Adrenal gland (tissue), 12 donors: ENCODE data around the gene TRIM68. TPM values are rescaled to one million over a fixed set of nuclear protein-coding genes. Genes with fewer than 3 reads are reported as not detected.

ENCODE experiments used
- DNase-seq, 7 donors: peaks; one replicate each; pipeline ENCODE4 v3.0.0-alpha.2; 2019 to 2020
- H3K27ac ChIP-seq, 5 donors: fragments of 200-600 bp; sonication (generic) in 4 of 5; 1 replicate in 3 of 5; 2 replicates in 2 of 5; pipeline versions ENCODE4 v1.5.1 to v1.8.0; 2016 to 2020; ENCODE audit warnings: mild to moderate bottlenecking in 1 of 5
- H3K27me3 ChIP-seq: fragments of 200-600 bp; 2 replicates; pipeline ENCODE4 v1.8.0; 2021
- H3K36me3 ChIP-seq, 2 donors: fragments of 200-600 bp; replicated peaks in 1 of 2; 1 replicate in 1 of 2; 2 replicates in 1 of 2; pipeline versions ENCODE4 v1.5.1 to v1.8.0; 2018 to 2022
- H3K4me1 ChIP-seq, 2 donors: fragments of 200-600 bp; replicated peaks in 1 of 2; 1 replicate in 1 of 2; 2 replicates in 1 of 2; pipeline versions ENCODE4 v1.5.1 to v1.8.0; 2018 to 2021
- H3K4me3 ChIP-seq, 4 donors: fragments of 200-600 bp; sonication (generic) in 3 of 4; one replicate each; pipeline ENCODE4 v1.5.1; 2016 to 2018
- H3K9me3 ChIP-seq, 3 donors: fragments of 200-600 bp; sonication (generic) in 1 of 3; replicated peaks in 1 of 3; 1 replicate in 2 of 3; 2 replicates in 1 of 3; pipeline versions ENCODE4 v1.5.1 to v1.8.0; 2016 to 2021
- CTCF ChIP-seq, 6 experiments: fragments of 450-650 bp in 4 of 6; fragments of 200-600 bp in 2 of 6; sonication (generic) in 1 of 6; IDR thresholded peaks; 1 replicate in 5 of 6; 2 replicates in 1 of 6; pipeline versions ENCODE4 v1.5.1 to v1.8.0; 2016 to 2021; ENCODE audit warnings: antibody characterized with exemption in 6 of 6, mild to moderate bottlenecking in 2 of 6, moderate library complexity in 1 of 6
- POLR2A ChIP-seq, 2 donors: fragments of 450-650 bp; IDR thresholded peaks; one replicate each; pipeline ENCODE4 v1.6.1; 2017; ENCODE audit warnings: antibody characterized with exemption in 2 of 2, mild to moderate bottlenecking in 2 of 2, moderate library complexity in 1 of 2
- WGBS, 4 donors: extraction: QIAGEN DNeasy Blood & Tissue Kit in 2 of 4; methylation state at CpG; one replicate each; pipeline versions ENCODE4 v1.1.5 to v1.1.7; 2013 to 2017; 5-methylcytosine and 5-hydroxymethylcytosine counted together
- intact Hi-C, 2 donors: fragments of 100-400 bp; cut with DNase I; formaldehyde crosslinking; loops; one replicate each; pipeline versions ENCODE4 v1.14.1 to v1.15.0; 2022 to 2023
- polyA plus RNA-seq, 3 donors: library from polyadenylated mRNA; stranded (reverse); fragments of 200-250 nt in 2 of 3; fragments of 350-450 nt in 1 of 3; fragmentation: Illumina TruSeq in 1 of 3; extraction: RNeasy Lipid Tissue Mini Kit (QIAGEN cat#74804) in 1 of 3; gene quantifications; one replicate each; pipeline ENCODE4 v1.2.3, GENCODE V29; 2013 to 2014
- total RNA-seq, 9 donors: library from RNA; depleted of rRNA in 4 of 9; stranded (reverse); fragments of >200 nt in 4 of 9; fragments of 120-200 nt in 1 of 9; fragmentation: NEBNext Ultra II Directional in 1 of 9; extraction: Animal tissue kit (Norgen Biotek cat#: 25700) in 1 of 9; gene quantifications; one replicate each; pipeline versions ENCODE4 v1.1.0 to v1.2.4, GENCODE V29; 2013 to 2023
- donor health status: healthy with polysubstance abuse.
- donor health status: Bipolar disorder and iron deficiency.
- donor health status: DM: yes; HTN: yes; CAD: no.
- donor health status: DM: no; HTN: no; CAD: no.
- donor health status: DM: no; HTN: no; CAD: no.
- donor health status: DM: yes; HTN: yes; CAD: no.

Gene TRIM68
- total and polyA plus RNA-seq, 12 donors = 2.8 to 23.3 (median 14.0) TPM

- intact Hi-C loops = no loop called here
- TF ChIP-seq CTCF (IDR thresholded peaks at IDR 0.05) (no peak), POLR2A (IDR thresholded peaks at IDR 0.05) (no peak)
These were observed 34.0 kb upstream of the TRIM68 start for GRCh38 chr11:4642043-4642442.

GRCh38 chr11:4641501-4641900, 33.5 kb upstream of the TRIM68 start:
- TF ChIP-seq CTCF (IDR thresholded peaks at IDR 0.05) (no peak), POLR2A (IDR thresholded peaks at IDR 0.05) (no peak)
- Histone ChIP-seq H3K27me3 (no peaks in the 10 kb centered on the region), H3K27ac (no peak overlapping the region), H3K4me1 (no peaks in the 10 kb centered on the region), H3K4me3 (no peak overlapping the region), H3K36me3 (no peaks in the 10 kb centered on the region), H3K9me3 (no peaks in the 10 kb centered on the region)
- DNase-seq = no peak
- 75 to 82% (median 78%) methylated on average over 7 of the region's 7 CpGs for WGBS, 4 donors
- intact Hi-C loops = no loop called here

More at GRCh38 chr11:4642043-4642442, 34.0 kb upstream of the TRIM68 start:
- no peaks in the 10 kb centered on the region for H3K4me1 ChIP-seq
- no peaks in the 10 kb centered on the region for H3K27me3 ChIP-seq
- no peak for DNase-seq
- H3K4me3 ChIP-seq = no peak overlapping the region
- H3K9me3 ChIP-seq = no peaks in the 10 kb centered on the region
- no peak overlapping the region for H3K27ac ChIP-seq
- no peaks in the 10 kb centered on the region for H3K36me3 ChIP-seq
- WGBS, 4 donors = 65 to 75% (median 73%) methylated on average over 7 of the region's 7 CpGs

- 77 to 91% (median 84%) methylated on average over 6 of the region's 6 CpGs for WGBS, 4 donors
- H3K27ac ChIP-seq = no peak overlapping the region
These were observed 31.9 kb upstream of the TRIM68 start for GRCh38 chr11:4639931-4640330.

GRCh38 chr11:4637662-4638047, 29.6 kb upstream of the TRIM68 start:
- Histone ChIP-seq H3K27me3 (no peaks in the 10 kb centered on the region), H3K36me3 (no peaks in the 10 kb centered on the region), H3K27ac (no peak overlapping the region), H3K4me3 (no peak overlapping the region), H3K9me3 (no peaks in the 10 kb centered on the region), H3K4me1 (no peaks in the 10 kb centered on the region)
- intact Hi-C loops = loop anchor here in 1 of 2 donors (5.0 kb wide), 1 partner anchor 365 kb away; no protein-coding TSS in a partner anchor
- TF ChIP-seq CTCF (IDR thresholded peaks at IDR 0.05) (no peak), POLR2A (IDR thresholded peaks at IDR 0.05) (no peak)
- no peak for DNase-seq
- WGBS, 4 donors = 81 to 86% (median 84%) methylated on average over 3 of the region's 3 CpGs

More at GRCh38 chr11:4639931-4640330, 31.9 kb upstream of the TRIM68 start:
- Histone ChIP-seq H3K4me3 (no peak overlapping the region), H3K36me3 (no peaks in the 10 kb centered on the region), H3K4me1 (no peaks in the 10 kb centered on the region), H3K27me3 (no peaks in the 10 kb centered on the region), H3K9me3 (no peaks in the 10 kb centered on the region)
- TF ChIP-seq POLR2A (IDR thresholded peaks at IDR 0.05) (no peak), CTCF (IDR thresholded peaks at IDR 0.05) (no peak)
- intact Hi-C loops = loop anchor here in 1 of 2 donors (5.0 kb wide), 1 partner anchor 362 kb away; no protein-coding TSS in a partner anchor
- no peak for DNase-seq
